Caki2 (cell line): ENCODE data around the gene TUBA4A. TPM values are rescaled to one million over a fixed set of nuclear protein-coding genes. Genes with fewer than 3 reads are reported as not detected.
A peak's percentile ranks its signal among the peaks of the same experiment; 100 is the strongest.

ENCODE experiments used
- DNase-seq: peaks from one replicate; pipeline ENCODE4 v3.0.0-alpha.2; 2015; ENCODE audit warnings: low read depth
- in situ Hi-C: cut with HindIII; loops from 2 replicates; pipeline ENCODE4 v1.10.0; 2016; ENCODE audit warnings: low sequenced_read_pairs, low pct_unique_long_range_greater_than_20kb, mixed read lengths
- total RNA-seq: library from RNA; depleted of rRNA; stranded (reverse); fragments of >200 nt; shearing (Covaris generic); gene quantifications from 2 replicates; pipeline ENCODE4 v1.2.3, GENCODE V29; 2014; ENCODE audit warnings: low replicate concordance

Gene TUBA4A
- total RNA-seq, 1 experiment from 2014 or later, result 23.9 TPM

- no peak for DNase-seq
- in situ Hi-C loops, result no loop called here
Observed at GRCh38 chr2:219221957-219222518, 31.7 kb downstream of the TUBA4A start.

- DNase-seq, result no peak
- in situ Hi-C loops, result no loop called here
Observed at GRCh38 chr2:219220652-219221402, 32.9 kb downstream of the TUBA4A start.

GRCh38 chr2:219219784-219220532 is 33.8 kb downstream of the TUBA4A start:
- in situ Hi-C loops, result no loop called here
- no peak for DNase-seq

- in situ Hi-C loops, result no loop called here
- DNase-seq, result peak; percentile 91
Observed at GRCh38 chr2:219218732-219219701, 34.7 kb downstream of the TUBA4A start, which contains the start of gene ABCB6. Gene ABCB6, minus strand, starts transcription at chr2:219218958. Its CDS starts 285 bp downstream, at chr2:219218673.

GRCh38 chr2:219218217-219218731 is 35.4 kb downstream of the TUBA4A start:
- in situ Hi-C loops, result no loop called here
- peak; percentile 77 for DNase-seq

GRCh38 chr2:219216535-219216915 is 37.2 kb downstream of the TUBA4A start:
- in situ Hi-C loops, result no loop called here

GRCh38 chr2:219215871-219216534 is 37.7 kb downstream of the TUBA4A start:
- in situ Hi-C loops, result no loop called here
- DNase-seq, result no peak

More at GRCh38 chr2:219216535-219216915, 37.2 kb downstream of the TUBA4A start:
- DNase-seq, result no peak

- no peak for DNase-seq
- in situ Hi-C loops, result no loop called here
Observed at GRCh38 chr2:219214786-219215185, 38.9 kb downstream of the TUBA4A start.

- no peak for DNase-seq
- in situ Hi-C loops, result no loop called here
Observed at GRCh38 chr2:219214141-219214540, 39.6 kb downstream of the TUBA4A start.

- no peak for DNase-seq
- in situ Hi-C loops, result no loop called here
Observed at GRCh38 chr2:219213486-219214071, 40.1 kb downstream of the TUBA4A start.

GRCh38 chr2:219213026-219213415 is 40.7 kb downstream of the TUBA4A start:
- in situ Hi-C loops, result no loop called here

GRCh38 chr2:219210886-219211362 is 42.8 kb downstream of the TUBA4A start:
- in situ Hi-C loops, result no loop called here
- DNase-seq, result no peak

More at GRCh38 chr2:219213026-219213415, 40.7 kb downstream of the TUBA4A start:
- no peak for DNase-seq

GRCh38 chr2:219210196-219210885 is 43.4 kb downstream of the TUBA4A start:
- no peak for DNase-seq
- in situ Hi-C loops, result no loop called here

- in situ Hi-C loops, result no loop called here
- DNase-seq, result no peak
Observed at GRCh38 chr2:219209236-219210195, 44.2 kb downstream of the TUBA4A start.
